Keratinocyte (primary cell): ENCODE results near the gene DPEP2NB.

Source experiments
- CTCF ChIP-seq, 3 experiments: IDR thresholded peaks in 1 of 3; conservative IDR thresholded peaks in 1 of 3; optimal IDR thresholded peaks in 1 of 3; 2 replicates in 2 of 3; 3 replicates in 1 of 3; pipeline versions ENCODE3 to v1.5.1; 2011; ENCODE audit warnings: low read length in 3 of 3, mild to moderate bottlenecking in 3 of 3, moderate library complexity in 2 of 3, control low read depth in 1 of 3, inconsistent platforms in 1 of 3; ENCODE audit not compliant: insufficient read depth in 2 of 3; ENCODE audit errors: extremely low read depth in 1 of 3
- EZH2 ChIP-seq: IDR thresholded peaks from one replicate; pipeline ENCODE4 v1.6.1; 2012; ENCODE audit warnings: inconsistent platforms, mild to moderate bottlenecking, low read length, moderate library complexity

GRCh38 chr16:67963662-67964321 lies 51.9 kb downstream of the DPEP2NB start:
- no peak for TF ChIP-seq EZH2
- peak in 1 of 3 experiments; percentile 8 for TF ChIP-seq CTCF (optimal IDR thresholded peaks at IDR 0.05 in 1 of 3, IDR thresholded peaks at IDR 0.05 in 1 of 3, conservative IDR thresholded peaks at IDR 0.05 in 1 of 3; ENCODE audit: extremely low read depth in 1 of 3, insufficient read depth in 2 of 3, low read length in 3 of 3)
